Ovary (tissue), 3 donors: Measurements from ENCODE around the gene LANCL2.

ENCODE experiments used
- POLR2A ChIP-seq: fragments of 450-650 bp; IDR thresholded peaks from one replicate; pipeline ENCODE4 v1.6.1; 2017; ENCODE audit warnings: antibody characterized with exemption, mild to moderate bottlenecking, moderate library complexity
- TF ChIP-seq, protein P1 (sequence below), 3 donors: fragments of 450-650 bp in 2 of 3; fragments of 200-600 bp in 1 of 3; IDR thresholded peaks; one replicate each; pipeline versions ENCODE4 v1.5.1 to v1.8.0; 2016 to 2022; ENCODE audit warnings: antibody characterized with exemption in 3 of 3, mild to moderate bottlenecking in 1 of 3
- donor health status: DM: no; HTN: no; CAD: no.

- no peak for TF ChIP-seq POLR2A
- TF ChIP-seq, protein P1, sequence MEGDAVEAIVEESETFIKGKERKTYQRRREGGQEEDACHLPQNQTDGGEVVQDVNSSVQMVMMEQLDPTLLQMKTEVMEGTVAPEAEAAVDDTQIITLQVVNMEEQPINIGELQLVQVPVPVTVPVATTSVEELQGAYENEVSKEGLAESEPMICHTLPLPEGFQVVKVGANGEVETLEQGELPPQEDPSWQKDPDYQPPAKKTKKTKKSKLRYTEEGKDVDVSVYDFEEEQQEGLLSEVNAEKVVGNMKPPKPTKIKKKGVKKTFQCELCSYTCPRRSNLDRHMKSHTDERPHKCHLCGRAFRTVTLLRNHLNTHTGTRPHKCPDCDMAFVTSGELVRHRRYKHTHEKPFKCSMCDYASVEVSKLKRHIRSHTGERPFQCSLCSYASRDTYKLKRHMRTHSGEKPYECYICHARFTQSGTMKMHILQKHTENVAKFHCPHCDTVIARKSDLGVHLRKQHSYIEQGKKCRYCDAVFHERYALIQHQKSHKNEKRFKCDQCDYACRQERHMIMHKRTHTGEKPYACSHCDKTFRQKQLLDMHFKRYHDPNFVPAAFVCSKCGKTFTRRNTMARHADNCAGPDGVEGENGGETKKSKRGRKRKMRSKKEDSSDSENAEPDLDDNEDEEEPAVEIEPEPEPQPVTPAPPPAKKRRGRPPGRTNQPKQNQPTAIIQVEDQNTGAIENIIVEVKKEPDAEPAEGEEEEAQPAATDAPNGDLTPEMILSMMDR (IDR thresholded peaks at IDR 0.05) = no peak
Measured at GRCh38 chr7:55367283-55367840, 2.2 kb downstream of the LANCL2 start.
